ENCODE data around the gene CRNN.

Gene CRNN

DNA sequence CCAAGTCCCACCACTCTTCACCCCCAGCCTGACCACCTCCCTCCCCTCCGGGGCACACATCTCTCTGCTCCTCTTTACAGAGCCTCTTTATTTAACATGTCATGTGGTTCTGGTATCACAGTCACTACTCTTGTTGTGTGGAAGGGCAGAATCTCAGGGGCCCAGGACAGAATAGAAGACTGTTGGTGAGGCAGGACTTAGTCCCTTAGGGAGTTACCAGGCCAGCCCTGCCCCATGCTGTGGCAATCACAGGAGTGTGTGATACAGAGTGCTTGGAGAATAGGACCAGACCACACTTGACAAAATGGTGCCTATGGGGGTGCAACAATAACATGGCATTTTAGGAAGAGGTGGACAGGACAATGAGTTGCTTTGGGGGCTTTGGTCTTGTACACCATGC lies 43.0 kb upstream of the CRNN start:
- no peak overlapping the region for H3K27ac ChIP-seq
- no peak for TF ChIP-seq CTCF (conservative IDR thresholded peaks at IDR 0.05)

GRCh38 chr1:152451254-152451653 lies 37.2 kb upstream of the CRNN start:
- peak; percentile 31 for TF ChIP-seq CTCF (conservative IDR thresholded peaks at IDR 0.05)
- H3K27ac ChIP-seq: no peak overlapping the region

- no peak for TF ChIP-seq CTCF (conservative IDR thresholded peaks at IDR 0.05)
- H3K27ac ChIP-seq: no peak overlapping the region
Measured at GRCh38 chr1:152449661-152450060, 35.6 kb upstream of the CRNN start.

DNA sequence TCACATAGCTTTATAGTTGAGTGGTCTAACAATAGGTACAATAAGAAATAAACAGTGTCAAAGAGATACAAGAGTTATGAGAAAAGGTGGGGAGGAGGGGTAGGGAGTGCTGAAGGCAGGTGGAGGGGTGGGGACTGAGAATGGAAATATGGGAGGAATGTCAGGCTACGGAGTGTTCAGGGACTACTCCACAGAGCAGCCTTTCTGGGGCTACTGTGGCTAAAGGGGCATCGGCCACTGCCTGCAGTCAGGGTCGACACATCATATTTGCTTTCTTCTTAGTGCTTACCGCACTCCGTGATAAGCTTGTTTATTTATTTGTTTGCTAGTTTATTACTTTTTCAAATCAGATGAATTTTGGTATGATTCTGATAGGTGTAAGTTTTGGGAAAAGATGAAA lies 34.4 kb upstream of the CRNN start:
- TF ChIP-seq CTCF (conservative IDR thresholded peaks at IDR 0.05): no peak
- no peak overlapping the region for H3K27ac ChIP-seq

DNA sequence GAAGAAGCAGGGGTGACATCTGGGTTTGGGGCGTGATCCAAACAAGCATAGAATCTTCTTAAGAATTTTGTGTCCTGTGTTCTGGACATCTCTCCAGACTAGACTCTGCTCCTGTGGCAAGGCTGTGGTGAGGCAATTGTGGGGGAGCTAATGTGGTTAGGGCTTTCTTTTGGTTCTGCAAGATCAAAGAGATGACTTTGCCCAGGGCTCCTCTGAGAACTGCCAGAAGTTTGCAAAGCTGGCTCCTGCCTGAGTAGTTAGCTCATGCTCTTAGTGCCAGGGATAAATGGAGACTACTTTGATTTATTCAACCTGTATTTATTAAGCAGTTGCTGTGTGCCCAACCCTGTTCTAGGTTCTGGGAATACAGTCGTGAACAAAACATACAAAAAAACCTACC lies 34.0 kb upstream of the CRNN start:
- no peak overlapping the region for H3K27ac ChIP-seq
- no peak for TF ChIP-seq CTCF (conservative IDR thresholded peaks at IDR 0.05)

DNA sequence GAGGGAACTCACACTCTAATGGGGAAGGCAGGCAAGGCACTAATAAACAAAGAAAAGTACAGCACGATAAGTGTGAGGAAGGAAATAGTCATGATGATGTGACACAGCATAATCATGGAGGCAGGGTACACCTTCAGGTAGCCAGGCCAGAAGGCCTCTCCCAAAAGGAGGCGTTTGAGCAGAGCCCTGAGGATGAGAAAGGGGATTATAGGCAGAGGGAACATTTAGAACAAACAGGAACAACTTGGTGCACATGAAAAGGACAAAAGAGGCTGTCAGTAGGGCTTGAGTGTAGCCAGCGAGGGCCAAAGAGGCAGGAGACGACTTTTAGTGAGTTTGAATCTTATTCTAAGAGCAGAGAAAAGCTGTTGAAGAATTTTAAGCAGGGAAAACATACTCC lies 33.4 kb upstream of the CRNN start:
- H3K27ac ChIP-seq: no peak overlapping the region
- no peak for TF ChIP-seq CTCF (conservative IDR thresholded peaks at IDR 0.05)

- no peak overlapping the region; the same call in 1 of the 2 replicates for H3K27ac ChIP-seq
- TF ChIP-seq CTCF (conservative IDR thresholded peaks at IDR 0.05): peak; percentile 53
Measured at GRCh38 chr1:152444045-152444444, 30.0 kb upstream of the CRNN start.

DNA sequence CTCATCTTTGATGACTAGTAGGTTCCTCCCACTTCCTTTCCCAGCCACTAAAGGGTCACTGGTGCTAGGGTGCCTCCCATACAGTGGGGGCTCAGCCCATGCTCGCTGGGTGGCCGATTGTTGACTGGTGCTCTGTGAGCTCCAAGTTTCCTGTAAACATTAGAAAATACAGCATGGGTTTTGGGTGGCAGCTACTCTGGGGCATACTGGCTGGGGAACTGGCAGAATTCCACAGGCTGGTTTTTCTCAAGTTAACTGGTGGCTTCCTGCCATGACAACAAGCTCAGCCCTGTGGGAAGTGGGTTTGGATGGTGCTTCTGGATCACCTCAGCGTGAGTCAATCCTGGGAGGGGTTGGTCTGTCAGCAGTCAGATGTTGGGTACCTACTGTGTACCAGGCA lies 28.7 kb upstream of the CRNN start:
- no peak for TF ChIP-seq CTCF (conservative IDR thresholded peaks at IDR 0.05)
- peak overlapping the region; percentile 61 for H3K27ac ChIP-seq
